ENCODE results near the gene TPCN2. TPM values are rescaled to one million over a fixed set of nuclear protein-coding genes. Genes with fewer than 3 reads are reported as not detected.

TPCN2 gene
- total and polyA plus RNA-seq, 4 experiments from 2014 or later, result 6.6 to 23.0 (median 14.8) TPM

- H3K27ac Mint-ChIP-seq, result no peak overlapping the region
- Histone ChIP-seq H3K4me3 (ENCODE audit: low read length in 2 of 2) (no peak overlapping the region), H3K27ac (ENCODE audit: low read depth, low read length) (no peak overlapping the region), H3K27me3 (ENCODE audit: insufficient read depth, low read length) (no peaks in the 10 kb centered on the region), H3K9me3 (ENCODE audit: control insufficient read depth in 1 of 2, low read length in 2 of 2) (no peaks in the 10 kb centered on the region), H3K36me3 (ENCODE audit: insufficient read depth, low read length) (no peaks in the 10 kb centered on the region), H3K4me1 (ENCODE audit: insufficient read depth, low read length) (peaks cover 5% of the 10 kb centered on the region)
- CTCF ChIA-PET (ENCODE audit: partially characterized antibody), result interaction anchor here (0.8 kb wide), 1 partner anchor 16 kb away, joined by 3 read pairs; no protein-coding TSS in a partner anchor
- DNase-seq, result no peak
- POLR2A ChIA-PET (ENCODE audit: partially characterized antibody), result no interaction called here
- intact Hi-C loops (cut with micrococcal nuclease), result no loop called here
- H3K27me3 Mint-ChIP-seq, result peaks cover 1 to 6% of the 10 kb centered on the region in 2 donors
- H3K36me3 Mint-ChIP-seq, result peaks cover 0 to 3% of the 10 kb centered on the region in 2 donors
- no peak overlapping the region for H3K4me3 Mint-ChIP-seq
- H3K9me3 Mint-ChIP-seq, result peaks cover 0 to 16% (median 2%) of the 10 kb centered on the region in 8 donors
- peaks cover 0 to 4% (median 0%) of the 10 kb centered on the region in 4 donors for H3K4me1 Mint-ChIP-seq
These were observed 113.8 kb downstream of the TPCN2 start for GRCh38 chr11:69162505-69162904.

- no peak overlapping the region for H3K4me3 Mint-ChIP-seq
- CTCF ChIA-PET (ENCODE audit: partially characterized antibody), result no interaction called here
- no peak overlapping the region for H3K27ac Mint-ChIP-seq
- DNase-seq, result no peak
- no peaks in the 10 kb centered on the region for H3K9me3 ChIP-seq (ENCODE audit: control insufficient read depth in 1 of 2, low read length in 2 of 2)
- peaks cover 5% of the 10 kb centered on the region for H3K4me1 ChIP-seq (ENCODE audit: insufficient read depth, low read length)
- no peaks in the 10 kb centered on the region for H3K27me3 ChIP-seq (ENCODE audit: insufficient read depth, low read length)
- no peaks in the 10 kb centered on the region for H3K36me3 ChIP-seq (ENCODE audit: insufficient read depth, low read length)
- no peak overlapping the region for H3K27ac ChIP-seq (ENCODE audit: low read depth, low read length)
- peaks cover 0 to 3% of the 10 kb centered on the region in 2 donors for H3K36me3 Mint-ChIP-seq
- peaks cover 1 to 9% of the 10 kb centered on the region in 2 donors for H3K27me3 Mint-ChIP-seq
- peaks cover 0 to 16% (median 2%) of the 10 kb centered on the region in 8 donors for H3K9me3 Mint-ChIP-seq
- H3K4me1 Mint-ChIP-seq, result peaks cover 0 to 4% (median 0%) of the 10 kb centered on the region in 4 donors
- H3K4me3 ChIP-seq (ENCODE audit: low read length in 2 of 2), result no peak overlapping the region
- POLR2A ChIA-PET (ENCODE audit: partially characterized antibody), result no interaction called here
- intact Hi-C loops (cut with micrococcal nuclease), result no loop called here
These were observed 115.1 kb downstream of the TPCN2 start for GRCh38 chr11:69163842-69164241.

GRCh38 chr11:69164824-69165223 is 116.1 kb downstream of the TPCN2 start:
- H3K4me3 Mint-ChIP-seq, result no peak overlapping the region
- no peak overlapping the region for H3K27ac ChIP-seq (ENCODE audit: low read depth, low read length)
- no peaks in the 10 kb centered on the region for H3K27me3 ChIP-seq (ENCODE audit: insufficient read depth, low read length)
- H3K27ac Mint-ChIP-seq, result no peak overlapping the region
- intact Hi-C loops (cut with micrococcal nuclease), result no loop called here
- peaks cover 0 to 16% (median 3%) of the 10 kb centered on the region in 8 donors for H3K9me3 Mint-ChIP-seq
- no peaks in the 10 kb centered on the region for H3K9me3 ChIP-seq (ENCODE audit: control insufficient read depth in 1 of 2, low read length in 2 of 2)
- peaks cover 0 to 4% (median 0%) of the 10 kb centered on the region in 4 donors for H3K4me1 Mint-ChIP-seq
- peaks cover 0 to 3% of the 10 kb centered on the region in 2 donors for H3K36me3 Mint-ChIP-seq
- ChIA-PET POLR2A (ENCODE audit: partially characterized antibody) (no interaction called here), CTCF (ENCODE audit: partially characterized antibody) (no interaction called here)
- DNase-seq, result no peak
- peaks cover 1 to 12% of the 10 kb centered on the region in 2 donors for H3K27me3 Mint-ChIP-seq
- H3K36me3 ChIP-seq (ENCODE audit: insufficient read depth, low read length), result no peaks in the 10 kb centered on the region
- peaks cover 5% of the 10 kb centered on the region for H3K4me1 ChIP-seq (ENCODE audit: insufficient read depth, low read length)
- H3K4me3 ChIP-seq (ENCODE audit: low read length in 2 of 2), result no peak overlapping the region

GRCh38 chr11:69165775-69166174 is 117.0 kb downstream of the TPCN2 start:
- H3K9me3 Mint-ChIP-seq, result peaks cover 0 to 16% (median 3%) of the 10 kb centered on the region in 8 donors
- no peaks in the 10 kb centered on the region for H3K27me3 ChIP-seq (ENCODE audit: insufficient read depth, low read length)
- peaks cover 0 to 4% (median 0%) of the 10 kb centered on the region in 4 donors for H3K4me1 Mint-ChIP-seq
- H3K36me3 Mint-ChIP-seq, result peaks cover 0 to 3% of the 10 kb centered on the region in 2 donors
- intact Hi-C loops (cut with micrococcal nuclease), result no loop called here
- ChIA-PET CTCF (ENCODE audit: partially characterized antibody) (no interaction called here), POLR2A (ENCODE audit: partially characterized antibody) (no interaction called here)
- H3K9me3 ChIP-seq (ENCODE audit: control insufficient read depth in 1 of 2, low read length in 2 of 2), result no peaks in the 10 kb centered on the region
- DNase-seq, result no peak
- peaks cover 5% of the 10 kb centered on the region for H3K4me1 ChIP-seq (ENCODE audit: insufficient read depth, low read length)
- H3K36me3 ChIP-seq (ENCODE audit: insufficient read depth, low read length), result no peaks in the 10 kb centered on the region
- no peak overlapping the region for H3K4me3 ChIP-seq (ENCODE audit: low read length in 2 of 2)
- H3K27me3 Mint-ChIP-seq, result peaks cover 1 to 12% of the 10 kb centered on the region in 2 donors
- H3K4me3 Mint-ChIP-seq, result no peak overlapping the region
- no peak overlapping the region for H3K27ac ChIP-seq (ENCODE audit: low read depth, low read length)
- H3K27ac Mint-ChIP-seq, result no peak overlapping the region

GRCh38 chr11:69166218-69167115 is 117.7 kb downstream of the TPCN2 start:
- no peaks in the 10 kb centered on the region for H3K36me3 ChIP-seq (ENCODE audit: insufficient read depth, low read length)
- Mint-ChIP-seq H3K9me3 (peaks cover 0 to 16% (median 3%) of the 10 kb centered on the region in 8 donors), H3K4me1 (peaks cover 0 to 4% (median 0%) of the 10 kb centered on the region in 4 donors), H3K4me3 (no peak overlapping the region), H3K27me3 (peaks cover under 1 to 10% of the 10 kb centered on the region in 2 donors), H3K27ac (no peak overlapping the region), H3K36me3 (peaks cover 0 to 3% of the 10 kb centered on the region in 2 donors)
- H3K27me3 ChIP-seq (ENCODE audit: insufficient read depth, low read length), result no peaks in the 10 kb centered on the region
- H3K27ac ChIP-seq (ENCODE audit: low read depth, low read length), result no peak overlapping the region
- no peak overlapping the region for H3K4me3 ChIP-seq (ENCODE audit: low read length in 2 of 2)
- intact Hi-C loops (cut with micrococcal nuclease), result no loop called here
- ChIA-PET POLR2A (ENCODE audit: partially characterized antibody) (no interaction called here), CTCF (ENCODE audit: partially characterized antibody) (no interaction called here)
- DNase-seq, result no peak
- H3K4me1 ChIP-seq (ENCODE audit: insufficient read depth, low read length), result peaks cover 5% of the 10 kb centered on the region
- no peaks in the 10 kb centered on the region for H3K9me3 ChIP-seq (ENCODE audit: control insufficient read depth in 1 of 2, low read length in 2 of 2)

GRCh38 chr11:69167130-69167915 is 118.6 kb downstream of the TPCN2 start:
- Mint-ChIP-seq H3K4me3 (no peak overlapping the region), H3K4me1 (peaks cover 0 to 4% (median 0%) of the 10 kb centered on the region in 4 donors), H3K36me3 (no peaks in the 10 kb centered on the region), H3K9me3 (peaks cover 0 to 16% (median 3%) of the 10 kb centered on the region in 8 donors), H3K27ac (no peak overlapping the region), H3K27me3 (peaks cover 0 to 10% of the 10 kb centered on the region in 2 donors)
- no peaks in the 10 kb centered on the region for H3K9me3 ChIP-seq (ENCODE audit: control insufficient read depth in 1 of 2, low read length in 2 of 2)
- intact Hi-C loops (cut with micrococcal nuclease), result no loop called here
- ChIA-PET CTCF (ENCODE audit: partially characterized antibody) (no interaction called here), POLR2A (ENCODE audit: partially characterized antibody) (no interaction called here)
- peaks cover 5% of the 10 kb centered on the region for H3K4me1 ChIP-seq (ENCODE audit: insufficient read depth, low read length)
- H3K27ac ChIP-seq (ENCODE audit: low read depth, low read length), result no peak overlapping the region
- no peaks in the 10 kb centered on the region for H3K27me3 ChIP-seq (ENCODE audit: insufficient read depth, low read length)
- no peak for DNase-seq
- H3K36me3 ChIP-seq (ENCODE audit: insufficient read depth, low read length), result no peaks in the 10 kb centered on the region
- no peak overlapping the region for H3K4me3 ChIP-seq (ENCODE audit: low read length in 2 of 2)

Measured in CD4-positive, alpha-beta memory T cell (primary cell).